ENCODE data around the gene PGLYRP3.

DNA sequence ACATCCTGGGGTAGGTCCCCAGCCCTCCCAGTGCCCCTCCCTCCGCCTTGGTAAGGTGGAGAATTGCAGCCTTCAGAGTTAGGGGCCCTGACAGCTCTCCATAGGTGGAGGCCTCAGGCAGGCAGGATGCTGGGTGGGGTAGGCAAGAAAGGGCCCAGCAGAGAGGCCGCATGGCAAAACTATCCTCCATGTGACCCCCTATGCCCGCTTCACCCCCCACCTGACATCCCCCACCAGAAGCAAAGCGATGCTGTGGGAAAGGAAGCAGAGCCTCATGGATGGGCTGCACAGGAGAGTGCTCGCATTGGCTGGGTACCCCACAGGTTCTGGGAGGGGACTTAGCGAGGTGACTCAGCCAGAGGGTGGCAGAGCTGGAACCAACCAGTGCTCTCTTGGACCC lies 46.5 kb upstream of the PGLYRP3 start:
- TF ChIP-seq CTCF (IDR thresholded peaks at IDR 0.05; ENCODE audit: insufficient read depth, low read length) (no peak), GABPA (IDR thresholded peaks at IDR 0.05; ENCODE audit: low read depth) (no peak), POLR2AphosphoS5 (IDR thresholded peaks at IDR 0.05; ENCODE audit: low read depth) (no peak; the same call in 1 of the 2 replicates), REST (IDR thresholded peaks at IDR 0.05; ENCODE audit: insufficient replicate concordance, low read depth) (no peak), SPI1 (IDR thresholded peaks at IDR 0.05; ENCODE audit: borderline replicate concordance, low read depth) (no peak)

All from HL-60 (cell line).